NB4 (cell line): Measurements from ENCODE around the gene ABCB9.
"Not testable (repeated sequence)": the region's sequence is repeated elsewhere in the genome, so short reads cannot be mapped to it uniquely, and the experiment has no call there.

Experiments
- DNase-seq: peaks from one replicate; pipeline ENCODE4 v3.0.0; 2010; ENCODE audit warnings: low read depth
- H3K4me3 ChIP-seq: one replicate; pipeline ENCODE4 v1.5.1; 2011; ENCODE audit warnings: mild to moderate bottlenecking, low read depth, low read length, moderate library complexity
- CTCF ChIP-seq: IDR thresholded peaks from one replicate; pipeline ENCODE4 v1.5.1; 2012; ENCODE audit warnings: low read depth, low read length
- MAX ChIP-seq: IDR thresholded peaks from 2 replicates; pipeline ENCODE4 v1.6.1; 2011; ENCODE audit warnings: low read depth, low read length
- MYC ChIP-seq: IDR thresholded peaks from 2 replicates; pipeline ENCODE4 v1.6.1; 2011; ENCODE audit warnings: low read depth, low read length
- POLR2A ChIP-seq: IDR thresholded peaks from 2 replicates; pipeline ENCODE4 v1.6.1; 2011; ENCODE audit warnings: mild to moderate bottlenecking; ENCODE audit not compliant: insufficient read length; ENCODE audit errors: extremely low read depth

ABCB9 gene

GRCh38 chr12:122894193-122895121 is 71.8 kb downstream of the ABCB9 start:
- H3K4me3 ChIP-seq, result peak overlapping the region; percentile 84
- TF ChIP-seq POLR2A (no peak), MAX (no peak), MYC (no peak), CTCF (no peak)
- no peak for DNase-seq

- no peak overlapping the region for H3K4me3 ChIP-seq
- DNase-seq, result no peak
- TF ChIP-seq MYC (no peak), MAX (no peak), CTCF (no peak), POLR2A (no peak)
Observed at GRCh38 chr12:122893208-122894153, 72.8 kb downstream of the ABCB9 start.

- not testable (repeated sequence) for DNase-seq
- peak overlapping the region; percentile 23 for H3K4me3 ChIP-seq
Observed at GRCh38 chr12:122892724-122893123, 73.5 kb downstream of the ABCB9 start.

- peak; percentile 80 for DNase-seq
Observed at GRCh38 chr12:122891661-122892525, 74.4 kb downstream of the ABCB9 start.

More at GRCh38 chr12:122891661-122892525, 74.4 kb downstream of the ABCB9 start:
- H3K4me3 ChIP-seq, result peak overlapping the region; percentile 23
- TF ChIP-seq MAX (peak; percentile 40; the same call in 1 of the 2 replicates), CTCF (no peak), POLR2A (no peak), MYC (0 out of 2 replicates have a peak, but pooled peaks have one; percentile 14)
